Epithelial cell of proximal tubule (primary cell): ENCODE data around the gene LAIR2. TPM values are rescaled to one million over a fixed set of nuclear protein-coding genes. Genes with fewer than 3 reads are reported as not detected.

Source experiments
- DNase-seq: peaks from one replicate; pipeline ENCODE4 v3.0.0-alpha.2; 2011; ENCODE audit warnings: low read depth
- H3K4me3 ChIP-seq: 2 replicates; pipeline ENCODE4 v1.5.1; 2011; ENCODE audit warnings: low read depth, mild to moderate bottlenecking, low read length
- CTCF ChIP-seq: conservative IDR thresholded peaks from 2 replicates; pipeline ENCODE4 v1.5.1; 2012; ENCODE audit warnings: low read depth, mild to moderate bottlenecking, low read length
- total RNA-seq: library from RNA; depleted of rRNA; stranded (reverse); fragments of >200 nt; gene quantifications from 2 replicates; pipeline ENCODE4 v1.2.3, GENCODE V29; 2015

LAIR2 gene
- total RNA-seq, 1 donor from 2014 or later = not detected

GRCh38 chr19:54534156-54534555, 31.5 kb downstream of the LAIR2 start:
- no peak overlapping the region for H3K4me3 ChIP-seq
- no peak for DNase-seq
- TF ChIP-seq CTCF = no peak

- DNase-seq = no peak
- TF ChIP-seq CTCF = no peak
Observed at GRCh38 chr19:54535601-54536000, 33.0 kb downstream of the LAIR2 start.

GRCh38 chr19:54536956-54537355, 34.3 kb downstream of the LAIR2 start:
- no peak for TF ChIP-seq CTCF
- no peak for DNase-seq
- no peak overlapping the region for H3K4me3 ChIP-seq

More at GRCh38 chr19:54535601-54536000, 33.0 kb downstream of the LAIR2 start:
- H3K4me3 ChIP-seq = no peak overlapping the region

- TF ChIP-seq CTCF = no peak
- no peak overlapping the region for H3K4me3 ChIP-seq
- no peak for DNase-seq
Observed at GRCh38 chr19:54541712-54542111, 39.1 kb downstream of the LAIR2 start.

- TF ChIP-seq CTCF = no peak
- no peak for DNase-seq
- H3K4me3 ChIP-seq = no peak overlapping the region
Observed at GRCh38 chr19:54548806-54549205, 46.2 kb downstream of the LAIR2 start.

- no peak for TF ChIP-seq CTCF
- H3K4me3 ChIP-seq = no peak overlapping the region
- DNase-seq = no peak
Observed at GRCh38 chr19:54549224-54549623, 46.6 kb downstream of the LAIR2 start.

- no peak for DNase-seq
- H3K4me3 ChIP-seq = no peak overlapping the region
- no peak for TF ChIP-seq CTCF
Observed at GRCh38 chr19:54551293-54551692, 48.7 kb downstream of the LAIR2 start.
